Stimulated activated CD8-positive, alpha-beta memory T cell treated with anti-CD3 and anti-CD28 coated beads, Interleukin-12 subunit alpha, Interleukin-12 subunit beta, amount 100 ng/mL, for 4 hours (primary cell): ENCODE results near the gene ARHGAP26.

ENCODE experiments used
- DNase-seq: peaks from one replicate; pipeline ENCODE4 v3.0.0-alpha.2; 2020; ENCODE audit warnings: low read depth

The ARHGAP26 gene

DNA sequence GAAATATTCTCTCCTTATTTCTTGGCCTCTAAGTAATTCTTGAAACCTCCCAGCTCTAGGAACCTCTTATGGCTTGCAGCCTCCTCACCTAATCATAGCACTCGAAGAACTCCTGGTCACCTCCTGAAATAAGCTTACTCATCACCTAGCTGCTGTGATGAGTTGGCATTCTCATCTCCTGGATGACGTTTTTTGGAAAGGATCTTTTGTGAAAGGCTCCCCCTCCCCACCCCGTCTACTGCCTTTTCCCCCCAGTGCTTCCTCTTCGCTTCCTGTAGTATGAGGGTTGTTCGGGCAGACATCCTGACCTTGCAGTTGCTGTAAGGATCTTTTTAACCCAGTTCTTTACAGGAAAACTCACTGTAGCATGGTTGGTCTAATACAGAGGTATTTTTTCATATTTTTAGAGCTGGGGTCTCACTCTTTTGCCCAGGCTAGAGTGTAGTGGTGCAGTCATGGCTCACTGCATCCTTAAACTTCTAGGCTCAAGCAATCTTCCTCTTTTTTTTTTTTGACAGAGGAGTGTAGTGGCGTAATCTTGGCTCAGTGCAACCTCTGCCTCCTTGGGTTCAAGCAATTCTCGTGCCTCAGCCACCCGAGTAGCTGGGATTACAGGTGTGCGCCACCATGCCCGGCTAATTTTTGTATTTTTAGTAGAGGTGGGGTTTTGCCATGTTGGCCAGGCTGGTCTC is 41.8 kb downstream of the ARHGAP26 start:
- no peak for DNase-seq

DNA sequence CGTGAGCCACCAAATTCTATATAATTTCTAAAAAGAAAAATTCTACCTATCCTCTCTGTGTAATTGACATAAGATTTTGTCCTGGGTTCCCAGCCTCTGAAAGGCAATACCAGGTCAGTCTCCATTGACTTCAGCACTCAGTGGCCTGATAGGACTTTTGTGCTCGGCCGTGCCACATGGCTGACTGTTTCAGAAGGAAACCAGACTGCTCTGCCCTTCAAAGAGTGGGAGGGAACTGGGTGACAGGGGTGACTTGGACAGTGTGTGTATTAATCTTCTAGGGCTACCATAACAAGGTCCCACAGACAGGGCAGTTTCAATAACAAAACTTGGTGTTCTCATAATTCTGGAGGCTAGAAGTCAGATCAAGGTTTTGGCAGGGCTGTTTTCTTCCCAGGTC is 43.0 kb downstream of the ARHGAP26 start:
- no peak for DNase-seq

DNA sequence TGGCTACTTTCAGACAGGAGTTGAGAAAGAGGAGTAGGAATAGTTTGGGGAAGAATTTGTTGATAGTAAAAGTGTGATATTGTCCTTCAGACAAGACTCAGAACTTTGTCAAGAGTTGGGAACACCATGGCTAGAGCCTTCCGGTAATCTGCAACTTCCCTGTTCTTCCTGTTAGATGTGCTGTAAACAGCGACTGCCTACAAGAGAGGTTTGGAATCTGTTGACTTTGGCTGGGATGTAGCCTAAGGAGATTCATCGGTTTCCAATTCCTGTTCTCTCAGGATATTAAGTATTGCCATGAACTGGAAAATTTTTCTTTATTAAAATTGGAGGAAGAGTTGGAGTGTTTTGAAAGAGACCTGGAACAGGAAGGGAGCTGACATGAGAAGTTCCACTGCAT is 43.9 kb downstream of the ARHGAP26 start:
- DNase-seq = no peak

DNA sequence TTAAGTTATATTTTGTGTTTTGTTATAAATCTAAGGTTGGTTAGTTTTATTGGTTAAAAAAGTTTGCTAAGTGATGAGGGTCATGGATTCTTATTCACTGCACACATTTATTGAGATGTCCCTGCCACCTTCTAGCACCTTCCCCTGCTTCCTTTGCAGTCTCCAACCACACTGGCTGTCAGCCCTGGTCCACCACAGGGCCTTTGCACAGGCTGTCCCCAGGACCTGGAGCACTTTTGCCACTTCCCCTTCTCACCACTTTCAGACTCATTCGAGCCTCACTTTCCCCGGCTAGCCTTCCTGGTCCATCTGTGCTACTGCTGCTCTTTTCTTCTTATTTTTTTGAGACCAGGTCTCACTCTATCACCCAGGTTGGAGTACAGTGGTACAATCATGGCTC is 45.3 kb downstream of the ARHGAP26 start:
- DNase-seq = no peak

DNA sequence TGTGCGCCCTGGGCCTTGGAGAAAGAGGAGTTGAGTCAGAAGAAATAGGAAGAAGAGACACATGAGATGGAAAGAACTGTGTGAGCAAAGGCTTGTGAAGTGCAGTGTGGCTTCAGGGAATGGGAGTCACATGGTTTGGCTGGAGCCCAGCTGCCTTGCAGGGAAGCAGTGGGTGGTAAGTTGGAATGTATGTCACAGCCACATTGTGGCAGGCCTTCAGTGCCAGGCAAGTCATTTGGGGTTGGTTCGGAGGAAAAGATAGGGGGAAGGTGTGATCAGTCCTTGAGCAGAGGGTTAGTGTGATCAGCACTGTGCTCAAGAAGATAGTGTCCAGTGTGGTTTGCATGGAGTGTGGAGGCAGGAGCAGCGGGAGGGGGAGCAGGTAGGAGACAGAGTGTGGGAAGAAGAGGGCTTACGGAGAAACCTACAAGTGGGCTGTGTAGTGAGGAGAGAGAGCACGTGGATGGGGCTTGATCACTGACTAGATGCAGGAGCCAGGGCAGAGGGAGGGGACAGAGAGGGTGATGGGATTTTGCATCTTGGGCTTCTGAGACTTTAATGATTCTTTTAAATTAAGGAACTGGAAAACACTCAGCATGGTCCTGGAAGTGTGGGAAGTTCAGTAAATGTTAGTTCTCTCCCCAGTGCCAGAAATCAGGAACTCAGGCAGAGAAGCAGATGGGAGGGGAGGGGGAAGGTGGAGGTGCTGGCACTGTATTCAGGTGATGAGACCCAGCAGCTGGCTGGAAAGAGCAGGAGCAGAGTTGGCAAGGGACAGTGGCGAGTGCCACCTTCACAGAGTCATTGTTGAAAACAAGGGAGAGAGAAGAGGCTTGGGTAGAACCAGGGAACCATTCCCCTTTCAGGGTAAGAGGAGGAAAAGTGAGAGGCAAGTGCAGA is 46.6 kb downstream of the ARHGAP26 start:
- no peak for DNase-seq

DNA sequence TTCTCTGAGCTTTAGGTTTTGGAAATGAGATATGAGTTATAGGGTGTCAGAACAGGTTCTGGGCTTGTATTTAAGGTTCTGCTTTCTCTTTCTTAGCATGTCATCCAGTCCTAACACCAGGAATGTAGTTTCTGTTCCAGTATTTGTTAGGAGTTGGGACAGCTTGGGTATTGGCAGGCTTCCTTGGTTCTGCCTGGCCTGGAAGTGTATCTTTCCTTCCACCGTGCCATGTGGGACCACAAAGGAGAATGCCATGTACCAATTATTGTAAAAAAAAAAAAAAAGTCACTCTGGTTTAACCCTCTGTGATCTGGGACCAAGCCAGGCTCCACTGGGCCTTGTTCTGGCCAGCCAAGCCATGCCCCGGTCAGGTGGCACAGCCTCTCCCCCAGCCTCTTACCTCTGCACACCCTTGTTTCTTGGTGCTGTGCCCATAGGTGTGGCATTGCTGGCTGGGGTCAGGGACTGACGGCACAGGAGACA is 47.8 kb downstream of the ARHGAP26 start:
- no peak for DNase-seq

DNA sequence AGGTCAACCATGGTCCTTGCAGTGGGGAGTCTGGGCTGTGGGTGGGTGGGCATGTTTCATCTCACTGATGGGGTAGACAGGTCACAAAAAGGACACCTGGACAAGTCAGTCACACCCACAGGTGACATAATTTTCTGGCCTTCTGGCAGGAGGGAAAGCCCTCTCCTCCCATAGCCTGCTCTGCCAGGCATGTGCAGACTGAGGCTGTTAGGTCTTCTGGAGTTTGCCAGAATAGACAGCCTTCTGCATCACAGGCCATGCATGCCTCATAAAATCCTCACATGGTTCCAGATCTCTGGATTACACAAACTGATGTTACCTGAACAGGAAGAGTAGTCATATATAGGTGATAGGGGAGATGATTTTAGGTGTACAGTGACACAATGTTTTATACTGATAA is 49.1 kb downstream of the ARHGAP26 start:
- no peak for DNase-seq

DNA sequence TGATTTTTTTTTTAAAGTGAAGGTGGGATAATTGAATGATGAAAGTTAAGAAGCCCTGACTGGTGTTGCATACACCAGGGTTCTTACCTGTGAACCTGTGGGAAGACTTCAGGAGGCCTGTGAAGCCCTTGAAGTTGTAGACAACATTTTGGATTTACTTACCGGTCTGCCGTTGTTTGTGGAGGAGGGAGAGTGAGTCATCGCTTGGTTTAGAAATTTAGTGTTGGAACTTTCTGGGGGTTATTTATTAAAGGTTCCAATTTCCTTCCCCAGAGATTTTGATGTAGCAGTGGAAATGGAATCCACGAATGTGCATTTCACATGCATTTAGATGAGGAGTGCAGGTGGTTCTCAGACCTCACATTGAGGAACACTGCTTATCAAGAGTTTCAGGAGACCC is 49.6 kb downstream of the ARHGAP26 start:
- DNase-seq = no peak

DNA sequence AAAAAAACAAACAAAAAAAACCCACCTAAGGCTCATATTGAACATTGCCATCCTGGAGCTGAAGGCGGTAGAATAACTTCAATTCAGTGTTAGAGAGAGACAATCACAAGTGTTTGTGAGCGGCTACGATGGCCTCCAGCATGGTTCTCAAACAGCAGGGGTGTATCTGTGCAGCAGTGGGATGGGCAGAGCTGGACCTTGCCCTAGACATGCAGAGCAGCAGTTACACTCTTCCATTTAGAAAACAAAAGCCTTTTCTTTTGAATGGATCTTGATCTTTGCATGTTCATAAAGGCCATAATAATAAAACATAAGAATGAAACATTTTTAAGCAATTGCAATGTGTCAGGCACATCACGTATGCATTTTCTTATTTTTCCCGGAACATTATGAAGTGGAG is 50.3 kb downstream of the ARHGAP26 start:
- no peak for DNase-seq

DNA sequence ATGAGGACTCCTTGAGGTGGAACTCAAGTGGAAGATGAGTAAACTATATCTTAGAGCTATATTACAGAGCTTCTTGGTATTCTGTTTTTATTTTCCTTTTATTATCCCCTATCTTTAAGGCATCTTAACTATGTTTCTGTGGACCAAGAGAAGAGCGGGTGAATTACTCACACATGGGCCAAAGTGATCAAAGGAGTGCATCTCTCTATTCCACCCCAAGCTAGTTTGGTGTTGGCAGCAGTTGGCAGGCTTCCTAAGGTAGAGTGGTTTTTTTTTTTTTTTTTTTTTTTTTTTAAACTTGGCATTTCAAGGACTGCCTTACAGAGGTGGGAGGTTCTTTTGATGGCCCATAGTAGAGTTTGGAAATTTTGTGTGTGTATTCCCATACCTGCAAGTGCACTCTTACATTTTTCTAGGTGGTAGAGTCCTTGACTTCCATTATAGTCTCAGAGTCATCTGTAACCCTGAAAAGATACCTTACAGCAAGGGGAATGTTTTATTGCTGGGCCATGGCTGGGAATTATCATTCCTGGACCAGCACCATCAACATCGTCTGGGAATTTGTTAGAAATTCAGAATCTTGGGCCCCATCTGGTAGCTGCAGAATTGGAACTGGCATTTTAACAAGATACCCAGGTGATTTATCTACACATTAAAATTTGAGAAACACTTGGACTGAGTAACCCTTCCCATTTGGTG is 51.0 kb downstream of the ARHGAP26 start:
- no peak for DNase-seq

DNA sequence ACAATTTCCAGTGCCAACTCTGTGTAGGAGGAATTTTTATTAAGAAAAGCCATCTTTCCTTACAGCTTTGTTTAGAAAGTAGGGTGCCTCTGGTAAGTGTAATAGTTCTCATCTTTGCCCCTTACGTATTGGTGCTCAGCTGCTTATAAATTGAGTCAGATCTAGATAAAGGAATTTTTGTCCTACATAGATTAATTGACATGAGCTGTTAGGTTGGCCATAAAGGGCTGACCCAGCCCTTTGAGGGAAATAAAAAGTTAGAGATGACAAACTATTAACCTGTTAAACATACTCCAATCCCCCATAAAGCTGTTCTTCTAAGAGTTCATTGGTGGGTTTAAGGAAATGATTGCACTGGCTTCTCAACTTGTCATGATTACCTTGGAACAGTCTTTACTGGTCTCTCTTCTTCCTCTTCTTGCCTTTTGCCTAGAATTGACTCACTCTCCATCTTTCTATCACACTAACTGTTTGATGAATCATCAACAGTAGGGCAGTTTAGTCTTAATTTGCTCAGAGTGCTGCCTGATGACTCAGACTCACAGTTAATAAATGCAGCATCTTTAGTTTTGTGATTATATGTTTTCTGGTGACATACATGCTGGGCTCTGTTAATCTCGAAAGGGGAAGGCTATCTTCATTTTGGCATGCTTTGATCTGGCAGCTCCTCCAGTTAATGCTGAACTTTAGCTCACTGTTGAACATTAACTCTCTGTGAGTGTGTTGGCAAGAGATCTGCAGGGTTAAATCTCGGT is 51.7 kb downstream of the ARHGAP26 start:
- no peak for DNase-seq

DNA sequence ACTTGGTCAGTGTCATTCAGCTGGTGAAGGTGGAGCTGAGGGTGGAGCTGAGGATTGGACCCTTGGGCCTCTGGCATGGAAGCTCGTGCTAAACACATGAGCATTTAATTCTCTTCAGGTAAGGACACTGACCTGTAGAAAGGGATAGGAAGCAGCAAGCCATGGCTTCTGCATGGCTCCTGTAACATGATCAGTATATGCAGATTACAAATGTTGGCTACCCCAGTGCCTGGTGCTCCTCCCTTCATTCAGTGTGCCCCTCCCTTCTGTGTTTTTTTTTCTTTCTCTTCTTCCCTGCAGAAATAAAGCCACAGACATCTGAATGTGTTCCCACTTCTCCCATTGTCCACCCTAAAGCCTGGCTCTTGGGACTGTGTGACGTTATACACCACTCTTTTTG is 52.9 kb downstream of the ARHGAP26 start:
- no peak for DNase-seq

DNA sequence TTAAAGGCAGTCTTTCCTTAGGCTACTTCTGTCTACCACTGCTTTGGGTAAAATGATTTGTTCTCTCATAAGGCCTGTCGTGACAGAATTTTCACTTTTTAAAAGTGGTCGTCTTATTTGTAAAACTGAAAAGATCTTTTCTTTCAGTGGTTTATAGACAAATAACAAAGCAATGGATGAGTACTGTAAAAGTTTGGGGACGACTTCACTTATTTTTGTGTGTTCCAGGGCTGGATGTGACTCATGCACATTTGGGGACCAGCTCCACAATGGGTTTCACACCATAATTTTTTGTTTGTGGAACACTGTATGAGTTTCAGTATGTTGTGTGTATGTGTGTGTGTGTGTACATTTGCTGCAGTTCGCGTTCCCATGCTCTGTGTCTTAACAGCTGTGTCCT is 53.6 kb downstream of the ARHGAP26 start:
- no peak for DNase-seq

DNA sequence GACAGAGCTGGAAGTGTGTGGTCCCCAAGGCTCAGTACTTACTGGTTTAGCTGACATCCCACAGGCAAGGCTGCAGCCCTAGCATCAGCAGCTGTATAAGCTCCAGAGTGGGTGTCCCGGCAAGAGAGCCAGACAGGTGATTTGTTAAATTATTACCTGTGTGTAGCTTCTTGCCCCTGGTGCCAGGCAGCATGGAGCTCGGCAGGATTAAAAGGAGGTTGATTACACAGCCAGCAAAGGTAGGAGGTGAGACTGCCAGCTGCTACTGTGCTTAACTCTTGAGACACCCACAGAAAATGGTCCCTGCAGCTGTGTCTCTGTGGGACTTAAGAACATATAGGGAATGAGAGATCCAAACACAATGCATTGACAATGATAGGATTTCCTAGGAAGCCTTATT is 54.2 kb downstream of the ARHGAP26 start:
- no peak for DNase-seq

DNA sequence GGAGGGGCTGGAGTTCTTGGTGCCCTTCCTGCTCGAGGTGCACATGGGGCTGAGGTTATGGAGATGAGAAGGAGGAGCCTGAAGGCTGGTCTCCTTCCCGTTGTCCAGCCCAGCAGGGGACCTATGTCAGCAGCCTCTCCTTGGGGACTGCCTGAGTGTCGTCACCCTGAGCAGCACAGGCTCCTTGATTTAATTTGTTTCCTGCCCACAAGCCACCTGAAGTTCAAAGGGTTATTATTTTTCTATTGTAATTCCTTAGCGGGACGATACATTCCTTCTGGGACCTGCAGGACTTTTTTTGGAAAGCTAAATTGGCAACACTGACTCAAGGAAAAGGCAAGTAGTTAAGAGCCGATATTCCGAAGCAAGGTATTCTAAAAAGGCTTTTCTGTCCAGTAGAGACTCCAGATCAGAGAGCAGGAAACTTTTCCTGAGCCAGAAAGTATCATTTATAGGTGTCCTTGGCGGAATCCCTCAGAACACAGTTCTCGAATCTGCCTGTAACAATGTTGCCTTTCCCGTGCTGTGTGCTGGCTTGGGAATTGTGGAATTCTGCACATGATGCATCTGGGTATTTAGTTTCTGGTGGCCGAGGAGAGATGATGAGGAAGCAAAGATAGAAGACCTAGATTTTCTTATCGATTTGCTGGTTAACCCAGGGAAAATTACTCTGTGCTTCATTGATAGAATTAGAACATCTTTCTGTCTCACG is 55.4 kb downstream of the ARHGAP26 start:
- no peak for DNase-seq

DNA sequence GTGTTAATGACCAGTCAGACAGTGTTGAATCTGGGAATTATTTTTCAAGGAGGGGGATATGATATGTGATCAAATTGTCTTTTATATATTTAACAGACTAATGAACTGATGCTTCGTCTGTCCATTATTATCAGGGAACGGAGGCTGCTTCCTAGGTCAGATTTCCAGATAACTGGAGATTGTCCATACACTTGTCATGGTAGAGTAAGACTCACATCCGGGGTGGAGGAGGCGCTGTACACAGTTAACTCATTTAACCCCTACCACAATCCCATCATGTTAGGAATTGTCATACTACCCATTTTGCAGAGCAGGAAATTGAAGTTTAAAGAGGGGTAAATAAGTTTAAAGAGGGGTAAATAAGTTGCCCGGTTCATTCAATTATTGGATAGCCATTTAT is 55.9 kb downstream of the ARHGAP26 start:
- DNase-seq = no peak

DNA sequence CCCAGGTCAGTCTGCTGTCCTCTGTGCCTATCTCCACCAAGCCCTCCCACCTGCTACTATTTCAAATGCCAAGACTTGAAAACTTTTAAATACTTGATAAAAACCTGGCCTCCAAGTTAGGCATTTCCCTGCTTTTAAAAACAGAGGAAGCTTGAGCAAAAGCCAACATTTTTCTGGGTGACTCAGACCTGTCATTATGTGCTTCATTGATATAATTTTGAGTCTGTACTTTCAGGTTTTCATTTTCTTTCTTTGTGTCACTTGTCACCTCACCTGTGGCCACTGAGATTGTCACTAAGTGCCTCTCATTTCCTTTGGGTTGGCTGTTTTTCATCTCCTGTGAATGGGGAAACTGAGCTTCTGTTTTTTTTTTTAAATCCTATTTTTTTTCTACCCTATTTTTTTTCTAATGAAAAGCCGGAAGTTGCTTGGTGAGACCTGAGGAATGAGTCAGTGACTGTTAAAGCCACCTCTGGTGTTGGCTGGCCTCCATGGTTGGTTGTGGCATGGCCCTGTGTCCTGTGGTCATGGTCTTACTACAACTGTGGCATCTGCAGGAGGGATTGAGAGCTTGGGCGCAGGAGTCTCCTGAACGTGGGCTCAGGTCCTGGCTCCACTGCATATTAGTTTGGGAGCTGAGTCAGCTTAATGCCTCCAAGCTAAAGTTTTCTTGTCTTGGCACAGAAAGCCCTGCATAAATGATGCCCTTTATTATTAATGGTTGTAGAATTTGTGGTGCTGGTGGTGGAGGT is 56.7 kb downstream of the ARHGAP26 start:
- DNase-seq = no peak

DNA sequence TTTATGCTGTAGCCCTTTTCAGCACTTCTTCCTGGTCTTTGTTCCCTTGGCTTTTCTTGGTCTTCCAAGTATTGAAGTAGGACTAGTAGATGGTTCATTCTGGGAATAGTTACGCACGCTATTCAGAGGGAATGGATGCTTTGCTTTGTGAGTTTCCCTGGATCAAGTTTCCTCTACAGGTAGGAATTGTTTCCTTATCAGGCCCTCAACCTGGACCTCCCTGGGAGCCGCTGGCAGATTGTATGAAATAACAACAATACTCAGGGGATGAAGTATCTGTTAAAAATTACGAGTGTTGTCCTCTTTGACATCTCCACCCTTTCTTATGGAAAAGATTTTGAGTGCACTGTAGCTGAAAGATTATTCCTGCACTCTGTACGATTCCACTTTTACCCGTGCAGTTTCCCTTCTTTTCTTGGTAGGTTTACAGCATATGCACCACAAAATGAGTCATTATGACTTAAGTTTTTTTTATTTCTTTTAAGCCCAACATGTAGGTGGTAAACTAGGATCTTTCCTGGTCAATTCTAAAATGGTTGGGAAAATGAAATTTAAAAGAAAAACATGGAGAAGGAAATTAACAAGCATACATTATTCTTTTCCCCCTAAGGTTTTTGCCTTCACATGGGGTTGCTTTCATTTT is 57.9 kb downstream of the ARHGAP26 start:
- DNase-seq = no peak

DNA sequence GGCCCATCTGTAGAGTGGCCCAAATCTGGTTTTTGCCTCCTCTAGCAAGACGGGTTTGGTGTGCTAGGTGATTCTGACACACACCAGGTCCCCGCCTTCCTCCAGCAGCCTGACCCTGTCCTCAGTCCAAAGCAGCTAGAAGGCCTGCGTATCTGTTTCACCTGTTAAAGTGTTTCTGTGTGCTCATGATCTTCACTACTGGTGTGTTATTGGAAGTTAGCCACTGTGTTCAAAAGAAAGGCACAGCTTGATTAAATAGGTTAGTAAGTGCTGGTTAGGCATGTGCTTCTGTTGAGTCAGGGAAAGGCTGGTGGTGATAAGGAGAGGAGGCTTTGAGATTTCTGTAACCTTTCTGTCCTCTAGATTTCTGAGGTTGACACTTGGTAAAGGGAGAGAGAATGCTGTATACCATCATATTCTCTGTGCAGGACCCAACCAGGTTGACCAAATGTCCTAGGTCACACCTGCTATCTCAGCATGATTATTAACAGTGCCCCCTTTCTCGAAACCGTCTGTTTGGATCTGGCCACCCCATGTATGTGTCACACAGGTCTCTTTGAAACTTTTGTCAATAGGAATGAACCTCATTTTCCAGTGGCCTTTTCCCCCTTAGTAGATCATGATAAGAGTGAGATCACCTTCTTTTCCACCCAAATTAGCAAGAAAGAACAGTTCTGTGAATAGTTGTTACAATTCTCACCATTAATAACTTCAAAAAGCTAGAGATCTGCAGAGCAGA is 58.8 kb downstream of the ARHGAP26 start:
- DNase-seq = no peak
